ENCODE results near the gene CCDC136.
A peak's percentile ranks its signal among the peaks of the same experiment; 100 is the strongest.

CCDC136 gene

GRCh38 chr7:128777156-128778123 is 14.3 kb upstream of the CCDC136 start:
- no peak for DNase-seq (ENCODE audit: low spot score)

GRCh38 chr7:128778946-128779345 is 12.8 kb upstream of the CCDC136 start:
- no peak for DNase-seq (ENCODE audit: low spot score)

DNA sequence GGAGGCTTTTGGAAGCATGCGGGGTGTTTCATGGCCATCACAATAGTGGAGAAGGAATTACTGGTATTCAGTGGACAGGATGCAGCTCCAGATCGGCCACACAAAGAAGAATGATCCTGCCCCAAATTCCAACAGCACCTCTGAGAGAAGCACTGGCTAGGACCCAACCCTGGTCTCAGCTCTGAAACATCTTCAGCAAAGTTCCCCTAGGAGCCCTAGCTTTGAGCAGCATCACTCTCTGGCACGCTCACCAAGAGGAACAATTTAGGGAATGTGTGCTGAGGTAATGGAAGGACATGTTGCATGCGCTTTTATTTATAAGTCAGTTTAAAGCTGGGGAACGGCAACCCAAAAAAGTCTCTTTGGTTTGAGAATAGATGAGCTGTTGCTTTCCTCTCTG is 10.6 kb upstream of the CCDC136 start:
- DNase-seq (ENCODE audit: low spot score): no peak

GRCh38 chr7:128781851-128782250 is 9.9 kb upstream of the CCDC136 start:
- DNase-seq (ENCODE audit: low spot score): no peak

DNA sequence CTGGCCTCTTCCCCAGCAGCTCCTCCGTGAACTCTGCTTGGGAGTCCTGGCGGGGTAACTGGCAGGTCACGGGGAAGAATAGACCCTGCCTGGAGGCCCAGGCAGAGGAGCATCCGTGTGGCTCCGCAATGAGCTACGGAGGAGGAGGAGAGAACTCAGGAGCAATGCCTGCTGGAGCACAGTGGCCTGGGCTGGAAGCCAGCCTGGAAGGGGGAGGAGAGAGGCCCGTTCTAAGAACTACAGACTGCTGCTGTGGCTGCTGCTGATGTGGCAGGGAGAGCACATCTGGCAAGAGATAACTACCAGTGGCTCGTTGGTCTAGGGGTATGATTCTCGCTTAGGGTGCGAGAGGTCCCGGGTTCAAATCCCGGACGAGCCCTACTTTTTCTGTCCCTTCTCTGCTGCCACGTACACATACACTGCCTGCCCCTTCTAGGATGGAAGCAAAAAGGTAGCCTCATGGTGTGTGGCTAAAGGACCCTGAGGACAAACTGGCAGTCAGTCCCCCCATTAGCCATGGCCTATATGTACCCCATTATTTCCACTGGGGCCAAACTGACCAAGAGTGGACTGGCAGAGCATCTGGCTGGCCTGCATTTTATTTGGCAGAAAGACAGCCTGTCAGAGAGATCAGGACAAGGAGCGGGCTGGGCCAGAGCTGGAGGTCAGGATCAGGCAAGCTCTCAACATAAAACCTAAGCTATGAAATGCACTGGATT is 8.5 kb upstream of the CCDC136 start:
- peak; percentile 86 for DNase-seq (ENCODE audit: low spot score)

GRCh38 chr7:128785738-128786137 is 6.0 kb upstream of the CCDC136 start:
- no peak for DNase-seq (ENCODE audit: low spot score)

- no peak for DNase-seq (ENCODE audit: low spot score)
Observed at GRCh38 chr7:128788446-128789412, 3.0 kb upstream of the CCDC136 start.

DNA sequence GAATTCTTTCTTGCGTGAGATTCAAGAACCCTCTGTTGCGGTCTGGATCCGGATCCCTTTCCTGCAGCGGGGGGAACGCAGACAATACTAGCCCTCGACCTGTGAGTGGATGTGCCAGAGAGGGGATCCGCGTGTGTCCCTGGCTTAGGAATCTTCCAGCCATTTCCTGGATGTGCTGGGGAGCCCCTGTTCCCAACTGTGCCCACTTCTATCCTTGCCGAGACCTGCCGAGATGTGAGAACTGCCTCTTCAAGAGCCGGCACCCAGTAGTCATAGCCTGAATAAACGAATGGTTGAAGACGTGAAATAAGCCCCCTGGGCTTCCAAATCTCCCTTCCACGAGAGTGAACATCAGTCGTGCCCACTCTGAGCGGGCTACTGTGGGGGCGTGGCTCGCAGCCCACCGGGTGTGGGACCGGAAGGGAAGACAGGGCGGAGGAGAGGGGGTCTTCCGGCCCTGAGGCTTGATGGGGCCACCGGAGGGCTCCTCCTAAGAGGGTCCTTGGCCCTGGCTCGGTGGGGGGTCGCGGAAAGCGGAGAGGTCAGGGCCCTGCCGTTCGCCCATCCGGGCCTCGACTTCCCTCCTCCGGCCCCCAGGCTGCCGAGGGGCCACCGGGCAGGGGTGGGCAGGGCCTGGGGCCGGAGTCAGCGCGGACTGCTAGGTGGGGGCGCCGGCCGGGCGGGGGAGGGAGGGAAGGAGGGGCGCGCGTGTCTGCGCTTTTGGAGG is 1.3 kb upstream of the CCDC136 start:
- DNase-seq (ENCODE audit: low spot score): peak; percentile 68

DNA sequence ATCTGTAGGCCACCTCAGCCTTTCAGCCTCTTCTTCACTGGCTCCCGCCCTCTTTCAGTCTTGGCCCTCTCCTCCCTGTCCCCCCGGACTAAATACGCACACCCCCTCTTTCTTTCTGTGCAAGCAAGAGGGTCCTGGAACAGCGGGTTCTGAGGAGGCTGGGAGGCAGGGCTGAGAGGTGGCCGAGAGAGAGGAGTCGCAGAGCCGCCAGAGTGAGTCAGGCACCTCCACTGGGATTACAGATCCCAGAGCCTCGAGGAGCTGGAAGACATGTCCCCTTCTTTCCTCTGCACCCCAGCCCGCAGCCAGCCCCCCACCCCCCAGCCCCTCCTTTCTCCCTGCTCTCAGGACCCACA is 182 bp downstream of the CCDC136 start:
- peak; percentile 23 for DNase-seq (ENCODE audit: low spot score)

GRCh38 chr7:128792471-128793180 is 858 bp downstream of the CCDC136 start:
- DNase-seq (ENCODE audit: low spot score): no peak

DNA sequence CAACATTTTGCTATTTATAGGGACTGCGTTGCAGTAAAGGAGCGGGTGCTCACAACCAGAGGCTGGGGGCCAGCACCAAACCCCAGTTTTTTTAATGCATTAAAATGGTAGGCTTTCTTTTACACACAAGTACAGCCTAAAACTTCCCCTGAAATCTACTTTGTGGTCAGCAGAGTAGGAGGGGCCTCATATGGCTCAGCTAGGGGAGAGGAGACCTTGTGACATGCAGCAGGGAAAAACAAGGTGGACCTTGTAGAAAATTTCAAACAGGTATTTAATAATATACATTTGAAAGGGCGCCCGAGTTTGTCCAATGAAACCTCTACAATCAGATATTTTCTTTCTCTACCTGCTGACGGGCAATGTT is 1.4 kb downstream of the CCDC136 start:
- no peak for DNase-seq (ENCODE audit: low spot score)

DNA sequence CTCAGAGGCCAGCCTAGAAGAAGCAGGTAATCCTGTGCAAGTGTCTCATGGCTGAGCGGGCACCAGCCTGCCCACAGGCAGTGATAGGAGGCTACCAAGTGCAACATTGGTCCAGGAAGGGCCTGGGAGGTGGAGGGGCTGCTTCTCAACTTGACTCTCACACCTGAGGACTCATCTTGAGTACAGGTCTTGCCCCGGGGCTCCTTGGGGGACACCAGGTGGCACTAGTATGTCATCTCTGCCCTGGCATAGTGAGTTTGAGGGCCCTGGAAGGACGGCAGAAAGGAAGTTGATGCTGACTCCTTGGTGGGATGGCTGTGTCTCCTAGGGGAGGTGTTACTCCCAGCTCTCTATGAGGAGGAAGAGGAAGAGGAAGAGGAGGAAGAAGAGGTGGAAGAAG is 2.3 kb downstream of the CCDC136 start:
- DNase-seq (ENCODE audit: low spot score): no peak

GRCh38 chr7:128794436-128794835 is 2.7 kb downstream of the CCDC136 start:
- DNase-seq (ENCODE audit: low spot score): no peak

DNA sequence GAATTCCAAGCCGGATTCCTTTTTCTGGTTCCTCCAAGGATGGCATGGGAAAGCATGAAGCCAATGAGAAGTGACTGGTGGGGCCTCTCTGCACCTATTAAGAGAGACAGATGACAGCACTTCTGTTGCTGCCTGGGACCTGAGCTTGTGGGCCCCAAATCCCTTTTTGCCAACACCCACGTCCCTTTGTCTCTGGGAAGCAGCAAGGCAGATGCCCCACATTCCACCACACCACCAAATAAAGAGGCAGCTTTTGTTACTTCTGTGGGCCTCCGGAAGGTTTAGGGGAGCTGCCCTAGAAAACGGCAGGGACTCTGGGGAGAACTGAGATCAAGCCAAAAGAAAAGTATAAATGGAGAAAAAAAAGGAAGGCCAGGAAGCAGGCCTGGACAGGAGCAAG is 3.4 kb downstream of the CCDC136 start:
- DNase-seq (ENCODE audit: low spot score): no peak

GRCh38 chr7:128796327-128796726 is 4.6 kb downstream of the CCDC136 start:
- no peak for DNase-seq (ENCODE audit: low spot score)

DNA sequence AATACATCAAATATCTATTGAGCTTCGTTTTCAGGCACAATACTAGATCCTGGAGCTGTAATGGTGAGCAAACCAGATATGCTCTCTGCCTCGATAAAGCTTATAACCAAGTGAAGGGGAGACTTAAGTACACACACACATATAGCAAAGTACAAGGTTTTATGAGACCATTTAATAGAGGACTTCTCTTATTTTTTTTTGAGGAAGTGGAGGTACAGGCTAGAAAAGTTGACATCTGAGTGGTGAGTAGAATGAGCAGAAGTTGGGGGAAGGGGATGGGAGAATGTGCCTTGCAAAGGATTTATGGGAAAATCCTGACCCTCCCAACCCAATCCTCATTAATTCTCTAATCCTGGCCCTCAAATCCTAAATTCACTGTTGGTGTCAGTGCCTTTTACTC is 7.7 kb downstream of the CCDC136 start:
- DNase-seq (ENCODE audit: low spot score): no peak

GRCh38 chr7:128800567-128800966 is 8.8 kb downstream of the CCDC136 start:
- DNase-seq (ENCODE audit: low spot score): no peak

DNA sequence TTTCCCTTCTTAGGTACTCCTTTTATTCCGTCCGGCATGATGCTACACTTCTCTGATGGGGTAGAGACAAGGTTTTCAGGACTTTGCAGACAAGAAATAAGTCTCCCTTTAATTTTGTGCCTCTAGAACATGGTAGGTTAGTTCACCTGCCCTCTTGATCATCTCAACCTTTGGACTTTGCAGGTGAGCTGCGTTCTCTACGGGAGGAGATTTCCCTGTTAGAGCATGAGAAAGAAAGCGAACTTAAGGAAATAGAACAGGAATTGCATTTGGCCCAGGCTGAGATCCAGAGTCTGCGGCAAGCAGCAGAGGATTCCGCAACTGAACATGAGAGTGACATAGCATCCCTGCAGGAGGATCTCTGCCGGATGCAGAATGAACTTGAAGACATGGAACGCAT is 9.2 kb downstream of the CCDC136 start:
- DNase-seq (ENCODE audit: low spot score): no peak

DNA sequence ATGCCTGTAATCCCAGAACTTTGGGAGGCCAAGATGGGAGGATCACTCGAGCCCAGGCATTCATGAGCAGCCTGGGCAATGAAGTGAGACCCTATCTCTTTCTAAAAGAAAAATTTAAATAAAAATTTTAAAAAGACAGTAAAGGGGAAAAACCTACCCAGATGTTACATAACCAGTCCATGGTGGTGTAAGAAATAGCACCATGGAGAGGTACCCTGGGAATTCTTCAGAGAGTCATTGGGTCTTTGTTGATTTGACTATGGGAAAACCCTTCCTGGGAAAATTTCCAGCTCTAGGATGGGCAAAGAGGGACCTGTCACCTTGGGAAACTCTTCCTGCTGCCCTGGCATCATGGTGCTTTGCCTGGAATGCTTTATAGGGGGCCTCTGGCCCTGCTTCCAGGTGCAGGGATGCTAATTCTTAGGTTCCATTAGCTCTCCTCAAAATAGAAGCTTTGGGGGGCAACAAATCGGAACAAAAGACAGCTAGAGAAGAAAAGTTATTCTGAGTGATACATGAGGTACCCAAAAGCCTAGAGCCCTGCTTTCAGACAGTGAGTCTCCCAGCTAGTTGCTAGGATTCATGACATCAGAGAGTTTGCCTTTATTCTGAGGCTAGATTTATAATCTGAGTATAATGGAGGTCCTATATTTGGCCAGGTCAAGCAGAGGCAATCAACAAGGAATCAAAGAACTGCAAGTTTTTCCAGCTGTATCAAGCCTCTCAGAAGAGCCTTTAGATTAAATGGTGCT is 10.1 kb downstream of the CCDC136 start:
- DNase-seq (ENCODE audit: low spot score): no peak

GRCh38 chr7:128804484-128804883 is 12.7 kb downstream of the CCDC136 start:
- peak; percentile 30 for DNase-seq (ENCODE audit: low spot score)
